ENCODE data around the gene CCRL2. TPM values are rescaled to one million over a fixed set of nuclear protein-coding genes. Genes with fewer than 3 reads are reported as not detected.

CCRL2 gene
- total and polyA plus RNA-seq, 9 of the 15 experiments (the other 6 are each of a cell fraction or from before 2014, with no cell fraction given) = 3.4 to 5.7 (median 4.0) TPM

DNA sequence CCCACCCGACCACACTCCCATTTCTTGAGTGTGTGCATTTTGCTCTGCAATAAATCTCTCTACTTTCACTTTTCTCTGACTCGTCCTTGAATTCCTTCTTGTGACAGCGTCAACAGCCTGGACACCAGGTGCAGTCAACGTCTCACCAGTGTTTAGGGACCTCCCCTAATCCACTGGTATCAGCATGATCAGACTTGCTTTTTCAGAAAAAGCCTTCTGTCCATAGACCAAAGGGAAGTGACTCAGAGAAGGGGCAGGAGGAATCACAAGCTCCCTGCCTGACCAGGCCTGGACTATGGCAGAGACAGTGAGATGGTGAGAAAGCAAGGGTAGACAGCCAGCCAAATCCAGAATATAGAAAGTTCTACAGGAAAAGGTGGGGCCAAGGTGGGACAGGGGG lies 20.9 kb upstream of the CCRL2 start (continued):
- TF ChIP-seq, protein P1, sequence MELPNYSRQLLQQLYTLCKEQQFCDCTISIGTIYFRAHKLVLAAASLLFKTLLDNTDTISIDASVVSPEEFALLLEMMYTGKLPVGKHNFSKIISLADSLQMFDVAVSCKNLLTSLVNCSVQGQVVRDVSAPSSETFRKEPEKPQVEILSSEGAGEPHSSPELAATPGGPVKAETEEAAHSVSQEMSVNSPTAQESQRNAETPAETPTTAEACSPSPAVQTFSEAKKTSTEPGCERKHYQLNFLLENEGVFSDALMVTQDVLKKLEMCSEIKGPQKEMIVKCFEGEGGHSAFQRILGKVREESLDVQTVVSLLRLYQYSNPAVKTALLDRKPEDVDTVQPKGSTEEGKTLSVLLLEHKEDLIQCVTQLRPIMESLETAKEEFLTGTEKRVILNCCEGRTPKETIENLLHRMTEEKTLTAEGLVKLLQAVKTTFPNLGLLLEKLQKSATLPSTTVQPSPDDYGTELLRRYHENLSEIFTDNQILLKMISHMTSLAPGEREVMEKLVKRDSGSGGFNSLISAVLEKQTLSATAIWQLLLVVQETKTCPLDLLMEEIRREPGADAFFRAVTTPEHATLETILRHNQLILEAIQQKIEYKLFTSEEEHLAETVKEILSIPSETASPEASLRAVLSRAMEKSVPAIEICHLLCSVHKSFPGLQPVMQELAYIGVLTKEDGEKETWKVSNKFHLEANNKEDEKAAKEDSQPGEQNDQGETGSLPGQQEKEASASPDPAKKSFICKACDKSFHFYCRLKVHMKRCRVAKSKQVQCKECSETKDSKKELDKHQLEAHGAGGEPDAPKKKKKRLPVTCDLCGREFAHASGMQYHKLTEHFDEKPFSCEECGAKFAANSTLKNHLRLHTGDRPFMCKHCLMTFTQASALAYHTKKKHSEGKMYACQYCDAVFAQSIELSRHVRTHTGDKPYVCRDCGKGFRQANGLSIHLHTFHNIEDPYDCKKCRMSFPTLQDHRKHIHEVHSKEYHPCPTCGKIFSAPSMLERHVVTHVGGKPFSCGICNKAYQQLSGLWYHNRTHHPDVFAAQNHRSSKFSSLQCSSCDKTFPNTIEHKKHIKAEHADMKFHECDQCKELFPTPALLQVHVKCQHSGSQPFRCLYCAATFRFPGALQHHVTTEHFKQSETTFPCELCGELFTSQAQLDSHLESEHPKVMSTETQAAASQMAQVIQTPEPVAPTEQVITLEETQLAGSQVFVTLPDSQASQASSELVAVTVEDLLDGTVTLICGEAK (IDR thresholded peaks at IDR 0.05) = no peak
- TF ChIP-seq, protein P1 (CRISPR knock-in tag; IDR thresholded peaks at IDR 0.05) = no peak
- TF ChIP-seq CC2D1A (IDR thresholded peaks at IDR 0.05) (no peak), ZNF780A (CRISPR knock-in tag; IDR thresholded peaks at IDR 0.05) (no peak), ZNF644 (tag; IDR thresholded peaks at IDR 0.05; ENCODE audit: low read depth) (no peak), POLR2A (conservative IDR thresholded peaks at IDR 0.05) (no peak), POU5F1 (IDR thresholded peaks at IDR 0.05; ENCODE audit: borderline replicate concordance, low read depth, low read length, partially characterized antibody) (no peak), ZNF253 (CRISPR knock-in tag; conservative IDR thresholded peaks at IDR 0.05) (no peak), NCOA4 (IDR thresholded peaks at IDR 0.05; ENCODE audit: partially characterized antibody) (no peak), TBL1XR1 (IDR thresholded peaks at IDR 0.05; ENCODE audit: low read length in 2 of 2) (no peak), CBX3 (IDR thresholded peaks at IDR 0.05; ENCODE audit: borderline replicate concordance in 1 of 2, low read length in 2 of 2) (no peak), MCM2 (IDR thresholded peaks at IDR 0.05; ENCODE audit: low read depth) (no peak), ETV5 (CRISPR knock-in tag; IDR thresholded peaks at IDR 0.05; ENCODE audit: low read depth) (peak; percentile 24; the same call in 1 of the 2 replicates), SRSF7 (optimal IDR thresholded peaks at IDR 0.05; ENCODE audit: low read depth, low read length) (no peak), KLF16 (IDR thresholded peaks at IDR 0.05) (0 out of 2 replicates have a peak, but pooled peaks have one; percentile 29)
- TF ChIP-seq, protein P2, sequence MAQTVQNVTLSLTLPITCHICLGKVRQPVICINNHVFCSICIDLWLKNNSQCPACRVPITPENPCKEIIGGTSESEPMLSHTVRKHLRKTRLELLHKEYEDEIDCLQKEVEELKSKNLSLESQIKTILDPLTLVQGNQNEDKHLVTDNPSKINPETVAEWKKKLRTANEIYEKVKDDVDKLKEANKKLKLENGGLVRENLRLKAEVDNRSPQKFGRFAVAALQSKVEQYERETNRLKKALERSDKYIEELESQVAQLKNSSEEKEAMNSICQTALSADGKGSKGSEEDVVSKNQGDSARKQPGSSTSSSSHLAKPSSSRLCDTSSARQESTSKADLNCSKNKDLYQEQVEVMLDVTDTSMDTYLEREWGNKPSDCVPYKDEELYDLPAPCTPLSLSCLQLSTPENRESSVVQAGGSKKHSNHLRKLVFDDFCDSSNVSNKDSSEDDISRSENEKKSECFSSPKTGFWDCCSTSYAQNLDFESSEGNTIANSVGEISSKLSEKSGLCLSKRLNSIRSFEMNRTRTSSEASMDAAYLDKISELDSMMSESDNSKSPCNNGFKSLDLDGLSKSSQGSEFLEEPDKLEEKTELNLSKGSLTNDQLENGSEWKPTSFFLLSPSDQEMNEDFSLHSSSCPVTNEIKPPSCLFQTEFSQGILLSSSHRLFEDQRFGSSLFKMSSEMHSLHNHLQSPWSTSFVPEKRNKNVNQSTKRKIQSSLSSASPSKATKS (CRISPR knock-in tag; IDR thresholded peaks at IDR 0.05) = no peak
- TF ChIP-seq, protein P3, sequence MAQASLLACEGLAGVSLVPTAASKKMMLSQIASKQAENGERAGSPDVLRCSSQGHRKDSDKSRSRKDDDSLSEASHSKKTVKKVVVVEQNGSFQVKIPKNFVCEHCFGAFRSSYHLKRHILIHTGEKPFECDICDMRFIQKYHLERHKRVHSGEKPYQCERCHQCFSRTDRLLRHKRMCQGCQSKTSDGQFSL (CRISPR knock-in tag; IDR thresholded peaks at IDR 0.05) = no peak
- TF ChIP-seq, protein P3 (tag; IDR thresholded peaks at IDR 0.05) = no peak
